Measurements from ENCODE around the gene LRFN2.

- TF ChIP-seq CTCF (optimal IDR thresholded peaks at IDR 0.05 in 1 of 3, IDR thresholded peaks at IDR 0.05 in 1 of 3, conservative IDR thresholded peaks at IDR 0.05 in 1 of 3; ENCODE audit: extremely low read depth in 1 of 3, insufficient read depth in 2 of 3, low read length in 3 of 3) (no peak), EZH2 (IDR thresholded peaks at IDR 0.05; ENCODE audit: low read length) (no peak)
Observed at GRCh38 chr6:40391851-40392517, 195.2 kb downstream of the LRFN2 start.
